ENCODE data around the gene IL9R.
"Not testable (repeated sequence)": the region's sequence is repeated elsewhere in the genome, so short reads cannot be mapped to it uniquely, and the experiment has no call there.

IL9R gene, protein sequence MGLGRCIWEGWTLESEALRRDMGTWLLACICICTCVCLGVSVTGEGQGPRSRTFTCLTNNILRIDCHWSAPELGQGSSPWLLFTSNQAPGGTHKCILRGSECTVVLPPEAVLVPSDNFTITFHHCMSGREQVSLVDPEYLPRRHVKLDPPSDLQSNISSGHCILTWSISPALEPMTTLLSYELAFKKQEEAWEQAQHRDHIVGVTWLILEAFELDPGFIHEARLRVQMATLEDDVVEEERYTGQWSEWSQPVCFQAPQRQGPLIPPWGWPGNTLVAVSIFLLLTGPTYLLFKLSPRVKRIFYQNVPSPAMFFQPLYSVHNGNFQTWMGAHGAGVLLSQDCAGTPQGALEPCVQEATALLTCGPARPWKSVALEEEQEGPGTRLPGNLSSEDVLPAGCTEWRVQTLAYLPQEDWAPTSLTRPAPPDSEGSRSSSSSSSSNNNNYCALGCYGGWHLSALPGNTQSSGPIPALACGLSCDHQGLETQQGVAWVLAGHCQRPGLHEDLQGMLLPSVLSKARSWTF

DNA sequence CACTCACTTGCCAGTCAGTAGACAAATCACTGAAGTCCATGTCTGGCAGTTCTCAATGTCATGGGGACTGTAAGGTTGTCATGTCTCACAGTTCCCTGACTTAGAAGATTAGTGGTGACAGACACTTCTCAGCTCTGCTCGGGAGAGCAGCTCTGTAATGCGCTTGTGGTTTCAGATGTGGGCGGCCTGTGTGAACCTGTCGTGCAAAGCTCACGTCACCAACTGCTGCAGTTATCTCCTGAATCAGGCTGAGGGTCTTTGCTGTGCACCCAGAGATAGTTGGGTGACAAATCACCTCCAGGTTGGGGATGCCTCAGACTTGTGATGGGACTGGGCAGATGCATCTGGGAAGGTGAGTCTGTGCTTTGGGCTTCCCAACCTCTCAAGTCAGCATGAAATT lies at the start of gene IL9R:
Gene IL9R (plus strand): TSS at position 261 of the 400 bp plus-strand sequence. CDS start 64 bp downstream, at position 325.
- DNase-seq = peak; percentile 19

DNA sequence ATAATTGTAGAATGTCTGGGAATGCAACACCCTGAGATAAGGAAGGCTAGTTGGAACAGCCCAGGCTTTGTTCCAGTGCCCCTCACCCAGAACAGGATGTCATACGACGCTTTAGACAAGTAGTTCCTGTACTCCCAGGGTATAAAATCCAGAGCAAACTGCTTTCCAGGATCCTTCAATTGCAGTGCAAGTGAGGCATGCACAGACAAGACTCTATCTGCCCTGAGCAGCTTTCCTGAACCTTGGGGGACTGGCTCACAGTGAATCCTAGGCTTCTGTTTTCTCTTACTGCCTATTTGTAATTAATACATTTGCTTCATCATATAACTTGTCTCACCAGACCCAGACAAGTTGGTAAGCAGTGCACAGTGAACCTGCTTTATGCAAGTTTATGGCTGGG lies 48.4 kb upstream of the IL9R start:
- no peak for DNase-seq

DNA sequence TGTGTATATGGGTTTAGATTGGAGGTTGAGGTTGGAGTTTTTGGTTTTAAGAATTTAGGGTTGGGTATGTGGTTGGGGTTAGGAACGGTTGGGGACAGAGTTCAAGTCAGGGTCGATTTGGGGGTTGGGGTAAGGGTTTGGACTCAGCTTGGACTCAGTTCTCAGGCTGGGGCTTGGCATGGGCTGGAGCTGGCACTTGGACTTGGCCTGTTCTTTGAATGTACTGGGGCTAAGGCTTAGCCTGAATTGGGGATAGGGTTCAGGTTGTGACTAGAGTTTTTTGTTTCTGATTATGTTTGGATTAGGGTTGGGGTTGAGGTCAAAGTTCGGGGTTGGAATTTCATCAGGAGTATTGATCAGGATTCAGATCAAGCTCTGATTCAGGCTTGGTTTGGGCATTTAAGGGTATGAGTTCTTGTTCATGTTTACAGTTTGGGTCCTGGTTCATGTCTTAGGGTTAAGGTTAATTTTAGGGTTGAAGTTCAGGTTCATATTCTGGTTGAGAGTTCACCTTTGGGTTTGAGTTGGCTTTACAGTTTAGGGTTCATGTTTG lies 46.2 kb upstream of the IL9R start:
- no peak for DNase-seq

DNA sequence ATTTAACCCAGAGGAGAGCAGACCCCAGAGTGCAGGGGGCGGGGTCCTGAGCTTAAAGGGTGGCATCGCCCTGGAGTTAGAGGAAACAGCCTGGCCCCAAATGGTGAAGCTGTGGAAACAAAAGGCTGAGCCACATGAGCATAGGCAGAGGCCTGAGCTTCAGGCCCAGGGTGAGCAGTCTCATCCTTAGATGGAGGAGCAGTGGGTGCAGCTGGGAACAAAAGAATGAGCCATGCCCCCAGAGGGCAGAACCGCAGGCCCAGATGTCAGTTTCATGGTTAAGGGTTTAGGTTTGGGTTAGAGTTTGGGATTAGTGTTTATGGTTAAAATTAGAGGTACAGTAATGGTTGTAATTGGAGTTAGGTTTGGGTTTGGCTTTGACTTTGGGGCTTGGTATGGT lies 44.4 kb upstream of the IL9R start:
- DNase-seq = no peak

DNA sequence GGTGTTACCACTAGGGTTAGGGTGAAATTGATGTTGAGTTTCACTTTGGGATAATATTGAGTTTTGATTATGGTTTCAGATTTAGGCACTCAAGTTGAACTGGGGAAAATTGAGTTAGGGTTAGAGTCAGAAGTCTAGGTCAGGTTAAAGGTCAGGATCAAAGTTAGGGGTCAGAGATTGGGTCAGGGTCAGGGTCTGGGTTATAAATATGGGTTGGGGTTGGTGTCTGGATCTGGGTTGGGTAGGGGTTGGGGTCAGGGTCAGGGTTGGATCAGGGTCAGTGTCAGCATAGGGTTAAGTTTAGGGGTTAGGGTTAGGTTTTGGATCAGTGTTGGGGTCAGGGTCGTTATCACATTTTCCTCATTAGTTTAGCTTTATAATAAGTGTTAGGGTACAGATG lies 42.7 kb upstream of the IL9R start:
- DNase-seq = no peak

DNA sequence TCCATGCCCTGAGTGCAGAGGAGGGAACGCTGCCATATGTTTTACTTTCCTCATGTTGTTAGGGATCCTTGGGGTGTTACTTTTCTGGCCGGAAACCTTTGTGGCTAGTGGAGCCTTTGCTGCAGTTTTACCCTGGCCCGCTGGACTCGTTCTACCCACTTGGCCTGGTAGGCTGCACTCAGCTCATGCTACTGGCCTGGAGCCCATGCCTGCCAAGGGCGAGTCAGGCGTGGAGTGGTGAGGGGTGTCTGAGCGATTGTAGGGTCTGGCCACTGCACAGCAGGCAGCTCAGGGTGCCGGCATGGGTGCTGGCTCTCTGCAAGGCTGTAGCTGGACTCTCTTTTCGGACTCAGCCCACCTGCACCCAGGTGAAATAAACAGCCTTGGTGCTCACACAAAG lies 41.4 kb upstream of the IL9R start:
- no peak for DNase-seq

DNA sequence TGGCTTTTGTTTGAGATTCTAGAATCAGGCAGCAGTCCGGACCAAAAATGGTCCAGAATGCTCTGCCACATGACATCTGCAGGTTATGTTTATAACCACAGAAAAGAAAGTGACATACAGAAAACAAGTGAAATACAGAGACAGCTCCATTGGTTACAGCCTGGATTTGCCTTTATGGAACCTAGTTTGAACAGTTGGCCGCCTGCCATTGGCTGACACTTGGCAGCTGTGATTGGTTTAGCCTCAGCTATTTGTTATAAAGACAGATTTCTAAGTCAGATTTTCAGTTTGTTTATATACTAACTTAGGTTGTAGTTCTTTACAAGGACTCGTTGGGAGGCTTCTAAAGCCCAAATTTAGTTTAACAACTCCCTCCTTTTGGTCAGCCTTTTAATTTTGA lies 40.8 kb upstream of the IL9R start:
- no peak for DNase-seq

DNA sequence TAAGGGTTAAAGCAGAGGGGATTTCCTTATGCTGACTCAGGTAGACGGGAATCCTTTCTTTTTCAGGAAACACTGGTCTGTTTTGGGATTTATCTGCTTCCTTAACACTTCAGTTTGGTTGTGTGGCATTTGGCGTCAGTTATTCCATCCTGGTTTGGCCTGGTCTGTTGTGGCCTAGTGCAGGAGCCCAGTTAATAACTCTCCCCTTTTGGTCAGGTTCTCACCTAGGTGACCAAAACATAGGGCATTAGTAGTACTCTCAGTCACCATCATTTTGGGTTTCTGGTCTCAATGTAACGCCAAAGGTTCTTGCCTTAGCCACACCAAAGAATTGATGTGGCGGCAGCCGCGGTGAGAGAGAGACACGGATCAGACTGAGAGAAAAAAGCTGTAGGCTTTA lies 39.7 kb upstream of the IL9R start:
- no peak for DNase-seq

DNA sequence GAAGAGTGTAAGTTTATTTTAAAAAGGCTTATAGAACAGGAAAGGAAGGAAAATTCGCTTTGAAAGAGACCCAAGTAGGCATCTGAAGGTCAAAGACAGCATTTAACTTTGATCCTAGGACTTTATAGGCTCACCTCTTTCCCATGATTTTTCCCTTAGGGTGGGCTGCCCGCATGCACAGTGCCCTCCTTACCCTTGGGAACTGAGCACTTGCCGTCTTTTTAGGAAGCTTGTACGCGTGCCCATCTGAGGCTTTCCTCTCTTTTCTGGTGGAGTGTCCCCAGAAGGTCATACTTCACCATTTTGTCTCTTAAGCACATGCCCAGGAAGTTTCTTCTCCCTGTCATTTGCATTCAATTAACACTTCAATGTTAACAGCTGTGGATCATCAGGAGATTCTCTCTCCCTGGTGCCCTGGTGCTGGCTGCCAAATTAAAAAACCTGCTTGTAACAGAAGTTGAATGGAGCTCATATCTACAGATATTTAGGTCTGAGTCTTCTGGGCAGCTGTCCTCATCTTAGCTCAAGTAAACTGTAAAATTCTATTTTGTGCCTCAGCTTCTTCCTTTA lies 38.4 kb upstream of the IL9R start:
- DNase-seq = no peak

DNA sequence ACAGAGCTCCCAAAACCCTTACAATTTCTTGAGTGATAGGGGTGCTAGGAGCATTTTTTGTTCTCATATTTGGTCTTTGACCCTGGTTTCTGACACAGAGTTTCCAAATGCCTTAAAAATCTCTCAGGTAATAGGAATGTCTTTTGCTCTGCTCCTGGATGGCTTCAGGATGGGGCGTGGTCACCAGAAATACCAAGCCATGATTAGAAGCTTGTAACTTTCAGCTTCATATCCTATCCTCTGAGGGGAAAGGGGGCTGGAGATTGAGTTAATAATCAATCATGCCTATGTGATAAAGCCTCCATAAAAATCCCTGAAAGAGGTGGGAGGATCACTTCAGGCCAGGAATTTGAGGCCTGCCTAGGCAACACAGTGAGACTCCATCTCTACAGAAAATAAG lies 34.6 kb upstream of the IL9R start:
- DNase-seq = no peak

DNA sequence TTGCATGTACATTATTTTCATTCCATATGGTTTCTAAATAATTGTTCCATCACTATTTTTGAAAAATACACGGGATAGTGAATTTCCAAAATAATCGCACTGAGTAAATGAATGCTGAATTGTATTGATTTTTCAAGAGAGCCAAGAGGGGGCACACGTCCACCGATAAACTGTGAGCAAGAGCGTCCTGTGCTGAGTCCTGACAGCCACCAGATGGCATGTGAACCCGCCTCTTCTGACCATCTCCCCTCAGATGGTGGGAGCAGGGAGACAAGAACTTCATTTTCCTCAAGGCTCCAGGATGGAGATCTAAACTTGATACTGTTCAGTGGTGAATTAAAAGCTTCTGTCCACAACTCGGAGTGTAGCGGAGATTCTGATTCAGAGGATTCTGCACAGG lies 30.6 kb upstream of the IL9R start:
- DNase-seq = peak; percentile 1

DNA sequence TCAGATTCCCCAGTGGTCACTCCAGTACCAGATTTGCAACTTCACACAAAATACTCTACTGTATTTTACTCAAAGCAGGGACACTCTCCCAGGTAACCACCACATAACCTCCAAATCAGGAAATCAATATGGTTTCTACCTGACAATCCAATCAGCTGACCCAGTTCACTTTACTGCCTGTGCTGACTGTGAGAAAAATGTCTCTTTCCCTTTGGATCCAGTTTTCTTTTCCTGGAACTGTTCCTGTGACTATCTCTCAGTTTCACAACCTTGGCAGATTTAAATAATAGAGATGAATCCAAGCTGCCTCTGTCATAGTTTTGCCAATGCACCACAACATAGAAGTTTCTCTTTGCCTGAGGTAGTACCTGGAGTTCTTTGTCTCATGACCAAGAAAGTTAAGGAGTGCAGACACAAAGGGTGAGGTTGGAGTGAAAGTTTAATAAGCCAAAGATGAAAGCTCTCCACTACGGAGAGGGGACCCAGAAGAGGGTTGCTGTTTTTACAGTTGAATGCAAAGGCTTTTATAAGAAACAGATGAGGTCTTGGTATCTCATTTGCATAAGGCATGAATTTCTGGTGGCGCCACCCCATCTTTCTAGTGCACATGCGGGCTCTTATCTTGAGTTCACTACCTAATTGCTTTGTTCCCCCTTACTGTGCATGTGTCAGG lies 29.7 kb upstream of the IL9R start:
- DNase-seq = no peak

DNA sequence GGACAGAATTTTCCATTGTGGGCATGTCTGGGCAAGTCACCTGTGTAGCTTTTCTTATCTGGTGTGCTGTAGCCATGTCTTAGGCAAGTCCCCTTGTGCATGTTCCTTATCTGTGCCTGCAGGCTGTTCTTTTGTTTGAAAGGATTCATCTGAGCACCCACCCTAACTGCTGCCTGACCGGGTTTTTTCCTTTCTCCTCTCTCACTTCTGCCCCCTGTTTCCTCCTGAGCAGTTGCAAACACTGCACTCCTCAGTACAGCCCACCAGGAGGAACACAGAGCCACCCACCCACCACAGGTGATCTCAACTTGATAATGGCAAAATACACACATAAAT lies 29.2 kb upstream of the IL9R start:
- no peak for DNase-seq

DNA sequence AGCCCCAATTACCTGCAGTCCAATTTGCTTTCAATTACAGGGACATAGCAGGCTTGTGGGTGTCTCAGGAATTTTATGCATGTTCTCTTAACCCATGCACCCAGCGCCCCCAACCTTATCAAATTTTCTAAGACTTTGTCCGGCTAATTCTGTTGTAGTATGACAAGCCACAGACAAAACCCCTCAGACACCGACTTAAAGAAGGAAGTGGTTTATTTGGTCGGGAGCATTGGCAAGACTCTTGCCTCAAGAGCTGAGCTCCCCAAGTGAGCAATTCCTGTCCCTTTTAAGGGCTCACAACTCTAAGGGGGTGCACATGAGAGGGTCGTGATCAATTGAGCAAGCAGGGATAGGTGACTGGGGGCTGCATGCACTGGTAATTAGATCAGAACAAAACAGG lies 28.7 kb upstream of the IL9R start:
- no peak for DNase-seq

DNA sequence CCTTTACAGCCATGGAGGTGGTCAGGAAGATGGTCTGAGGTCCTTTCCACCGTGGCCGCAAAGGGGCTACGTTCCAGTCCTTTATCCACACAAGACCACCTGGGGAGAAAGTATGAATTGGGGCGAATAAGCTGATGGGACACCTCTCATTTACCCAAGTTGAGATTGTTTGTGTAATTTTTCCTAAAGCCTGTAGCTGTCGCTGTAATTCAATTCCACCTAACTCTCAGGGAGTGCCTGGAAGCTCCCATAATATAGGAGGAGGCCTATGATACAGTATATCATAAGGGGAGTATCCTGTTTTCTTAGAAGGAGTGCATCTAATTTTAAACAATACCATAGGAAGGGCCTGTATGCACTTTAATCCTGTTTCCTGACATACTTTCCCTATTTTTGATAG lies 25.8 kb upstream of the IL9R start:
- DNase-seq = not testable (repeated sequence)

DNA sequence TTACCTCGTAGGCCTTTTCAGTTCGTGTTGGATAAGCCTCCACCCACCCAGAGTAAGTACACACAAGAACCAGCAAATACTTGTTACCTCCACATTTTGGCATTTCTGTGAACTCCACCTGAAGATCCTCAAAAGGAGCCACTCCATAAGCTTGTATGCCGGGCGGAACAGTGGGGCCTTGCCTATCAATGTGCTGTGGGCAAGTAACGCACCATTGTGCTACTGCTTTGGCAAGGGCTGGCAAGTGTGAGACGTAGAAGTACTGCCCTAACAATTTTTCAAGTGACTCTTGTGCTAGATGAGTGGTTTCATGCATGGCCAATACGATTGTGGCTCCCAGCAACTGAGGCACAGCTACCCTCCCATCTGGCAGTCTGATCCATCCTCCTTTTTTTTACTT lies 25.3 kb upstream of the IL9R start:
- DNase-seq = not testable (repeated sequence)

DNA sequence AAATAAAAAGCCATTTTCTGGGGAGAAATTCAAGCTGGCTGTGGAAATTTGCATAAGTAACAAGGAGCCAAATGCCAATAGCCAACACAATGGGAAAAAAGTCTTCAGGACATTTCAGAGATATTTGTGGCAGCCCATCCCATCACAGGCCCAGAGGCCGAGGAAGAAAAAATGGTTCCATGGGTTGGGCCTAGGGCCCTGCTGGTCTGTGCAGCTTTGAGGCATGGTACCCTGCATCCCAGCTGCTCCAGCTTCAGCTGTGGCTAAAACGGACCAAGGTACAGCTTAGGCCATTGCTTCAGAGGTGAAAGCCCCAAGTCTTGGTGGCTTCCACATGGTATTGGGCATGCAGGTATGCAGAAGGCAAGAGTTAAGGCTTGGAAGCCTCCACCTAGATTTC lies 14.2 kb upstream of the IL9R start:
- no peak for DNase-seq

DNA sequence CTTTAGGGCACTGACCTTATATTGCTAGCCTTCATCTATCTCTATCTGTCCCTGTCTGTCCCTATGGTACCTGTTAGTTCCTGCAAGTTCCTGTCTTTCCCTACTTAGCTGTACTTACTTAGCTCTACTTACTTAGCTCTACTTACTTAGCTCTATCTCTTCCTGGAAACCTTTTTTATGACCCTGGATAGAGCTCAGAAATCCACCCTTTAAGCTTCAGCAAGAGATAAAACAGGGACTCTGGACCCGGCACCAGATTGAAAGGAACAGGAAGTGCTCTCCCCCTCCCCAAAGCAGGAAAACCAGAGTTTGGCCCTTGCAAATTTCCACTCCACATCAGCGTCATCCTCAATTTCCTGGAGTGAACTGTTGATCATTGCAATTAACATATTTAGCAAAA lies 12.3 kb upstream of the IL9R start:
- no peak for DNase-seq

DNA sequence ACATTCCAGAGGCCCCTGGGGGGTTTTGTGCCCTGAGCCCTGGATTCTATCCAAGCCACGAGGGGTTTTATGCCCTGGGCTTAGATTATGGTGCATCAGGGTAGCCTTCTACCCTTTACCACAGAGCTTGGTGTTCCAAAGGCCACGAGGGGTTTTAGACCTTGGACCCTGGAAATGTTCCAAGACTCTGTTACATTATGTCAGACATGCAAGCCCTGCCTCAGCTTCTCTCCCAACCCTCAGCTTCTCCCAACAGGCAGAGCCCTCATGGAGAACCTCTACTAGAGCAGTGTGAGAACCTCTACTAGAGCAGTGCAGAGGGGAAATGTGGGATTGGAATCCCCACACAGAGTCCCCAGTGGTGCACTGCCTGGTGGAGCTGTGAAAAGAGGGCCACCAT lies 10.5 kb upstream of the IL9R start:
- DNase-seq = not testable (repeated sequence)

DNA sequence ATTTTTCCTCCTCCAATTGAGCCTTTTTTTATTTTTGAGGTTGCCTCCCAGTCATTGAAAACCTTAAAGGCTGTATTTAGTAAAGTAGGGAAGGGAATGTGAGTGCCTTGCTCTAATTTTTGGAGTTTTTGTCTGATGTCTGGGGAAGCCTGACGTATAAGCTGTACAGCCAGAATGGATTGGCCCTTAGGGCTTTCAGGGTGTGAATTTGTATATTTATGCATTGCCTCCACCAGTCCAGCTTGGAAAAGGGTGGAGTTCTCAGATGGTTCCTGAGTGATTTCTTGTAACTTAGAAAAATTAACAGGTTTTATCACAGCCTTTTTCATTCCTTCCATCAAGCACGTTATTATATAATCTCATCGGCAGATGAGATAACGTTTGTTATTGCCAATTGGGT lies 8.6 kb upstream of the IL9R start:
- DNase-seq = no peak

DNA sequence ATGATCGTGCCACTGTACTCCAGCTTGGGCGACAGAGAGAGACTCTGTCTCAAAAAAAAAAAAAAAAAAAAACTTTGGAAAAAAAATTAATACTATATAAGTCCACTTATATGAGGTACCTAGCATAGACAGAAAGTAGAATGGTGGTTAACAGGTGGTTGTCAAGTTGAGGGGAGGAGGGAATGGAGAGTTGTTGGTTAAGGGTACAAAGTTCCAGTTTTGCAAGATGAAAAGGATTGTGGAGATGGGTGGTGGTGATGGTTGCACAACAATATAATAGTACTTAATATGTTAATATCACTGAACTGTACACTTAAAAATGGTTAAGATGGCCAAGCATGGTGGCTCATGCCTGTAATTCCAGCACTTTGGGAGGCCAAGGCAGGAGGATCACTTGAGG lies 4.1 kb upstream of the IL9R start:
- no peak for DNase-seq

DNA sequence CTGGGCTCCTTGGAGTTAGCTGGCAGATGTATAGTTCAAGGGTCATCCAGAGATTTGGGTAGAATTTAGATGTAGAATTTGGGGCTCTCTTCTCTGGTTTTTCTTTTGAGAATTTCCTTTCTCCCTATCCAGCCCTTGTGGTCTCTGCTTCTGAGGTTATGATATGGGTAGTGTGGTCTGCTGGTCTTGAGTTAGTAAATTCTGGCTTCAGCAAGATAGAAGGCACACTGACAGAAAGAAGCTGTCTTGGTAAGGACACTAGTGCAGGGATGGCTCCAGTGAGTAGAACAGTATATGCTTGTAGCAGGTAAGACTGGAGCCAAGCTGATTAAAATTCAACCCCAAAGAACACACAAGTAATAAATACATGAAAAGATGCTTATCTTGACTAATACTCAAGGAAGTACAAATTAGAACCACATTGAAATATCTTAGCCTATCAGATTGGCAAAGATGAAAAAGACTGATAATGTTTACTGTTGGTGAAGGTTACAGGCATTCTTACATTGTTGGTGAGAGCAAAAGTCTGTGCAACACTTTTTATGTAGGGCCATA lies 2.1 kb upstream of the IL9R start:
- DNase-seq = no peak

DNA sequence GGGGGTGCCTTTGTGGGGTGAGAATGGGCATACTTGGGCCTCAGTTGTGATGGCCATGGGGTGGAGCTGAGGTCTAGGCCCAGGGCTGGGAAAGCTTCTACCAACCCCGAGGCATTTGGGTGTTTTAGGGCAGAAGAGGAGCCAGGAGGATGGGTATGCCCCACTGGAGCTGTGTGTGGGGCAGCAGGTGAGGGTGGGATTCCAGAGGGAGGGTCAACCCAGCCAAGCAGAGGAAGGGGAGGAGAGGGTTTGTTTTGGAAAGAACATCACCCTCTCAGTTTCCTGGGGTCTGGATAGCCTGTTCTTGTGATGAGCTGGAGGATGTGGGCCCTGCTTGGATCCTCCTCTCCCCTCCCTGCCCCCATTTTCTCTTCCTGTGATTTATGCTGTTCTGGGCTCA lies 620 bp downstream of the IL9R start:
- DNase-seq = no peak
